Measurements from ENCODE around the gene LMO2.

Gene LMO2

GRCh38 chr11:33892906-33893594 is 1.2 kb upstream of the LMO2 start:
- intact Hi-C loops (cut with DNase I; ENCODE audit: low total_unique reads), result no loop called here
- DNase-seq, result no peak
- no peak for TF ChIP-seq CTCF (IDR thresholded peaks at IDR 0.05)
- no peaks in the 10 kb centered on the region for H3K9me3 ChIP-seq
- no peak overlapping the region for H3K4me3 ChIP-seq
- H3K36me3 ChIP-seq, result no peaks in the 10 kb centered on the region
- no peak overlapping the region for H3K27ac ChIP-seq
- no peaks in the 10 kb centered on the region for H3K27me3 ChIP-seq
- H3K4me1 ChIP-seq, result no peaks in the 10 kb centered on the region

DNA sequence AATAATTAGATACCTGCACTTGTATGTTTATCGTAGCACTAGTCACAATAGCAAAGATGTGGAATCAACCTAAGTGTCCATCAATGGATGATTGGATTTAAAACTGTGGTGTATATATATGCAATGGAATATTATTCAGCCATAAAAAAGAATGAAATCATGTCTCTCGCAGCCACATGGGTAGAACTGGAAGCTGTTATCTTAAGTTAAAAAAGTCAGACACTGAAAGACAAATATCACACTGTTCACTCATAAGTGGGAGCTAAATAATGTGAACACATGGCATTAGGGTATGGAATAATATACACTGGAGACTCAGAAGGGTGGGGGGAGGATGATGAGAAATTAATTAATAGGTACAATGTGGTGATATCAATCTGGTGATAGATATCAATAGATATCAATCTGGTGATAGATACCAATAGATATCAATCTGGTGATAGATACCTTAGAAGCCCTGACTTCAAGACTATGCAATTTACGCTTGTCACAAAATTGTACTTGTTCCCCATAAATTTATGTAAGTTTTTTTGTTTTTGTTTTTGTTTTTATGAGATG is 2.0 kb downstream of the LMO2 start:
- no peak for DNase-seq
- intact Hi-C loops (cut with DNase I; ENCODE audit: low total_unique reads), result no loop called here
- TF ChIP-seq CTCF (IDR thresholded peaks at IDR 0.05), result no peak

GRCh38 chr11:33889296-33889695 is 2.6 kb downstream of the LMO2 start:
- H3K4me1 ChIP-seq, result no peaks in the 10 kb centered on the region
- H3K27ac ChIP-seq, result no peak overlapping the region
- no peak for TF ChIP-seq CTCF (IDR thresholded peaks at IDR 0.05)
- H3K4me3 ChIP-seq, result no peak overlapping the region
- intact Hi-C loops (cut with DNase I; ENCODE audit: low total_unique reads), result no loop called here
- H3K27me3 ChIP-seq, result peaks cover 0 to 2% of the 10 kb centered on the region in 2 donors
- no peaks in the 10 kb centered on the region for H3K36me3 ChIP-seq
- no peaks in the 10 kb centered on the region for H3K9me3 ChIP-seq
- DNase-seq, result no peak

More for the DNA sequence above, 2.0 kb downstream of the LMO2 start:
- Histone ChIP-seq H3K36me3 (no peaks in the 10 kb centered on the region), H3K4me3 (no peak overlapping the region), H3K9me3 (no peaks in the 10 kb centered on the region), H3K27me3 (peaks cover 0 to 2% of the 10 kb centered on the region in 2 donors), H3K4me1 (no peaks in the 10 kb centered on the region), H3K27ac (no peak overlapping the region)

DNA sequence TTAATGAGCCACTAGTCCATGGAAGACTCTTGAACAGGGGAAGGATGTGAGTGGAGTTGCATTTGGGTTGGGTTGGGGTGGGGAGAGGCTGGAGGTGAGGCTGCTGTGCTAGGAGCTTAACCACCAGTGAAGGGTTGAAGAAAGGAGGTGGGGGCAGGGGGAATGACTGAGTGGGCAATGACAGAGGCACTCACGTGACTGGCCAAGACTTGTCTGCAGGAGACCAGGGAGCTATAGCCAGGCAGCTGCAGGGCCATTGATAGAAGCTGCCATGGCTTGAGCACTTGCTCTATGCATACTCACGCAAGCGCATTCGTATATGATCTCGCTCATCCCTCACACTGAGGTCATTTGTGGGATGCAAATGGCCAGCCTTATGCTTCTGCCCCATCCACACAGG is 4.0 kb downstream of the LMO2 start:
- DNase-seq, result no peak
- no peak overlapping the region for H3K4me3 ChIP-seq
- H3K27ac ChIP-seq, result no peak overlapping the region
- no peaks in the 10 kb centered on the region for H3K4me1 ChIP-seq
- no peaks in the 10 kb centered on the region for H3K36me3 ChIP-seq
- H3K27me3 ChIP-seq, result peaks cover 0 to 2% of the 10 kb centered on the region in 2 donors
- intact Hi-C loops (cut with DNase I; ENCODE audit: low total_unique reads), result no loop called here
- H3K9me3 ChIP-seq, result no peaks in the 10 kb centered on the region
- TF ChIP-seq CTCF (IDR thresholded peaks at IDR 0.05), result no peak

- no peak for TF ChIP-seq CTCF (IDR thresholded peaks at IDR 0.05)
- H3K4me1 ChIP-seq, result no peaks in the 10 kb centered on the region
- H3K27ac ChIP-seq, result no peak overlapping the region
- H3K4me3 ChIP-seq, result no peak overlapping the region
- no peak for DNase-seq
- no peaks in the 10 kb centered on the region for H3K9me3 ChIP-seq
- H3K27me3 ChIP-seq, result peaks cover 0 to 2% of the 10 kb centered on the region in 2 donors
- no peaks in the 10 kb centered on the region for H3K36me3 ChIP-seq
- intact Hi-C loops (cut with DNase I; ENCODE audit: low total_unique reads), result no loop called here
Observed at GRCh38 chr11:33885338-33886005, 6.4 kb downstream of the LMO2 start.

All from tibial artery (tissue), 4 donors.